Stimulated activated CD4-positive, alpha-beta T cell treated with anti-CD3 and anti-CD28 coated beads, TNF-alpha, amount 100 ng/mL, for 24 hours (primary cell): Measurements from ENCODE around the gene TAF7L.

ENCODE experiments used
- DNase-seq, 3 experiments: peaks; one replicate each; pipeline ENCODE4 v3.0.0-alpha.2; 2020; ENCODE audit warnings: low read depth in 3 of 3

Gene TAF7L

GRCh38 chrX:101220662-101221260, 70.4 kb downstream of the TAF7L start:
- no peak for DNase-seq

GRCh38 chrX:101219864-101220346, 71.2 kb downstream of the TAF7L start:
- DNase-seq: peak in 1 of 3 experiments; percentile 21

GRCh38 chrX:101219116-101219863, 71.8 kb downstream of the TAF7L start, which contains the start of gene DRP2:
DRP2 (plus strand) TSS chrX:101219786; CDS start chrX:101231648, 11,862 bp downstream.
- DNase-seq: no peak
